PC-3 (cell line): Measurements from ENCODE around the gene GALNT2. TPM values are rescaled to one million over a fixed set of nuclear protein-coding genes. Genes with fewer than 3 reads are reported as not detected.

Experiments
- ATAC-seq: fragments of 200-7000 bp; cut with Tn5 transposase; 2 replicates; pipeline ENCODE4 v1.9.1; 2020; ENCODE audit warnings: mild to moderate bottlenecking, moderate library complexity
- BruUV-seq: library from RNA; stranded (reverse); fragments of 400-500 nt; replicated peaks from 2 replicates; lab custom pipeline; 2021; lab: Mats Ljungman, UMichigan
- CTCF ChIA-PET: fragments of 300-600 bp; sonication (Branson Sonifier 250); formaldehyde crosslinking; loops from one replicate; lab custom pipeline; 2022; ENCODE audit warnings: antibody characterized with exemption; lab: Charles Lee
- POLR2A ChIA-PET: fragments of 300-600 bp; sonication (Branson Sonifier 250); formaldehyde crosslinking; loops from one replicate; lab custom pipeline; 2022; ENCODE audit warnings: antibody characterized with exemption; ENCODE audit not compliant: unreplicated experiment; lab: Charles Lee
- DNase-seq: peaks from one replicate; pipeline ENCODE4 v3.0.0-alpha.2; 2015
- H2AFZ ChIP-seq: fragments of 300-600 bp; sonication (generic); 2 replicates; pipeline ENCODE4 v1.6.0; 2016; ENCODE audit warnings: antibody characterized with exemption, low read length
- H3F3A ChIP-seq: fragments of 300-600 bp; sonication (generic); one replicate; pipeline ENCODE4 v1.6.0; 2017; ENCODE audit warnings: antibody characterized with exemption, low read length, control low read depth, mild to moderate bottlenecking; ENCODE audit not compliant: unreplicated experiment
- H3K27ac ChIP-seq: fragments of 300-600 bp; sonication (generic); 2 replicates; pipeline ENCODE4 v1.5.1; 2016; ENCODE audit warnings: mild to moderate bottlenecking, low read length
- H3K27me3 ChIP-seq: fragments of 300-600 bp; sonication (generic); 2 replicates; pipeline ENCODE4 v1.6.1; 2016; ENCODE audit warnings: low read length, mixed read lengths
- H3K36me3 ChIP-seq: fragments of 300-600 bp; sonication (generic); 2 replicates; pipeline ENCODE4 v1.6.1; 2016; ENCODE audit warnings: low read depth, mixed run types, low read length, mixed read lengths
- H3K4me1 ChIP-seq: fragments of 300-600 bp; sonication (generic); 2 replicates; pipeline ENCODE4 v1.5.1; 2016; ENCODE audit warnings: low read length; ENCODE audit not compliant: insufficient read depth
- H3K4me2 ChIP-seq: fragments of 300-600 bp; sonication (generic); 2 replicates; pipeline ENCODE4 v1.6.0; 2016; ENCODE audit warnings: low read length
- H3K4me3 ChIP-seq: fragments of 300-600 bp; sonication (generic); 2 replicates; pipeline ENCODE4 v1.5.1; 2016; ENCODE audit warnings: mild to moderate bottlenecking, low read length, mixed read lengths
- H3K79me2 ChIP-seq: fragments of 300-600 bp; sonication (generic); 2 replicates; pipeline ENCODE4 v1.6.1; 2017; ENCODE audit warnings: low read length, mixed read lengths
- H3K9ac ChIP-seq: fragments of 300-600 bp; sonication (generic); 2 replicates; pipeline ENCODE4 v1.6.0; 2016; ENCODE audit warnings: mild to moderate bottlenecking, low read length
- H3K9me2 ChIP-seq: fragments of 300-600 bp; sonication (generic); replicated peaks from 2 replicates; pipeline ENCODE4 v1.6.1; 2016; ENCODE audit warnings: mixed run types, low read length, mixed read lengths
- H3K9me3 ChIP-seq: fragments of 300-600 bp; sonication (generic); 2 replicates; pipeline ENCODE4 v1.6.1; 2016; ENCODE audit warnings: low read length, mixed read lengths
- H4K20me1 ChIP-seq: fragments of 300-600 bp; sonication (generic); 2 replicates; pipeline ENCODE4 v1.6.1; 2016; ENCODE audit warnings: low read length, mixed read lengths
- CTCF ChIP-seq: fragments of 300-600 bp; sonication (generic); conservative IDR thresholded peaks from 2 replicates; pipeline ENCODE4 v1.5.1; 2017; ENCODE audit warnings: antibody characterized with exemption, low read depth, mild to moderate bottlenecking, low read length
- EZH2 ChIP-seq: fragments of 300-600 bp; sonication (generic); IDR thresholded peaks from one replicate; pipeline ENCODE4 v1.6.1; 2017; ENCODE audit warnings: antibody characterized with exemption, mild to moderate bottlenecking, low read length; ENCODE audit not compliant: unreplicated experiment
- EZH2phosphoT487 ChIP-seq: fragments of 300-600 bp; sonication (generic); IDR thresholded peaks from 2 replicates; pipeline ENCODE4 v1.6.1; 2018; ENCODE audit warnings: mild to moderate bottlenecking, antibody characterized with exemption, low read length, borderline replicate concordance
- intact Hi-C: fragments of 100-400 bp; cut with micrococcal nuclease; formaldehyde crosslinking; loops from 2 replicates; pipeline ENCODE4 v1.9.0; 2023
- total RNA-seq: library from RNA; depleted of rRNA; stranded (reverse); fragments of >200 nt; gene quantifications from 2 replicates; pipeline ENCODE4 v1.2.3, GENCODE V29; 2014

Gene GALNT2
- total RNA-seq, 1 experiment from 2014 or later: 182 TPM

GRCh38 chr1:230265200-230266115, 198.4 kb downstream of the GALNT2 start:
- CTCF ChIA-PET: no interaction called here
- Histone ChIP-seq H3K9ac (no peak overlapping the region), H3K9me2 (no peaks in the 10 kb centered on the region), H3K9me3 (no peaks in the 10 kb centered on the region), H3K4me2 (no peak overlapping the region), H3F3A (no peaks in the 10 kb centered on the region), H3K4me1 (peaks cover 4% of the 10 kb centered on the region; the same call in 1 of the 2 replicates), H3K27me3 (no peaks in the 10 kb centered on the region), H3K79me2 (no peaks in the 10 kb centered on the region), H2AFZ (no peak overlapping the region), H4K20me1 (no peaks in the 10 kb centered on the region), H3K27ac (no peak overlapping the region), H3K36me3 (peaks cover 48% of the 10 kb centered on the region), H3K4me3 (no peak overlapping the region)
- ATAC-seq (no peak), DNase-seq (no peak)
- intact Hi-C loops: no loop called here
- POLR2A ChIA-PET: interaction anchor here (0.6 kb wide), 1 partner anchor 79 kb away, joined by 3 read pairs; no protein-coding TSS in a partner anchor
- BruUV-seq: no TSS peak
- TF ChIP-seq CTCF: no peak
- TF ChIP-seq EZH2: no peak
- TF ChIP-seq EZH2phosphoT487: no peak

GRCh38 chr1:230266456-230266855, 199.4 kb downstream of the GALNT2 start:
- BruUV-seq: no TSS peak
- no peak overlapping the region for H3K4me2 ChIP-seq
- ChIA-PET CTCF (no interaction called here), POLR2A (no interaction called here)
- no peak overlapping the region for H3K27ac ChIP-seq
- TF ChIP-seq EZH2phosphoT487: no peak
- no peak for TF ChIP-seq EZH2
- no peak for TF ChIP-seq CTCF
- ATAC-seq (no peak), DNase-seq (no peak)
- no peaks in the 10 kb centered on the region for H4K20me1 ChIP-seq
- H2AFZ ChIP-seq: no peak overlapping the region
- H3F3A ChIP-seq: no peaks in the 10 kb centered on the region
- no peaks in the 10 kb centered on the region for H3K9me3 ChIP-seq
- no peaks in the 10 kb centered on the region for H3K79me2 ChIP-seq
- no peak overlapping the region for H3K4me3 ChIP-seq
- peaks cover 4% of the 10 kb centered on the region; the same call in 1 of the 2 replicates for H3K4me1 ChIP-seq
- intact Hi-C loops: no loop called here
- H3K27me3 ChIP-seq: no peaks in the 10 kb centered on the region
- H3K9me2 ChIP-seq: no peaks in the 10 kb centered on the region
- H3K9ac ChIP-seq: no peak overlapping the region
- peaks cover 54% of the 10 kb centered on the region for H3K36me3 ChIP-seq
